GM12878 (cell line): ENCODE results near the gene RNF220. TPM values are rescaled to one million over a fixed set of nuclear protein-coding genes. Genes with fewer than 3 reads are reported as not detected.

ENCODE experiments used
- ATAC-seq: fragments of 200-7000 bp; cut with Tn5 transposase; 3 replicates; pipeline ENCODE4 v1.9.1; 2020; ENCODE audit warnings: mild to moderate bottlenecking, moderate library complexity
- BruUV-seq: library from RNA; stranded (reverse); fragments of 400-500 nt; replicated peaks from 2 replicates; lab custom pipeline; 2021; lab: Mats Ljungman, UMichigan
- CTCF ChIA-PET: fragments of 300-600 bp; sonication (Branson Sonifier 250); formaldehyde crosslinking; extraction: SDS; loops from one replicate; lab custom pipeline; 2021; ENCODE audit warnings: inconsistent platforms; lab: Yijun Ruan, JAX
- POLR2A ChIA-PET: fragments of 350-600 bp; formaldehyde crosslinking; extraction: SDS; loops from one replicate; lab custom pipeline; 2021; ENCODE audit warnings: inconsistent platforms; lab: Charles Lee
- RAD21 ChIA-PET: fragments of 300-600 bp; sonication (Branson Sonifier 250); formaldehyde crosslinking; loops from one replicate; lab custom pipeline; 2023; ENCODE audit warnings: antibody characterized with exemption; ENCODE audit not compliant: unreplicated experiment; lab: Charles Lee
- SMC1A ChIA-PET: fragments of 300-600 bp; sonication (Branson Sonifier 250); formaldehyde crosslinking; loops from one replicate; lab custom pipeline; 2023; ENCODE audit not compliant: unreplicated experiment, uncharacterized antibody; lab: Charles Lee
- DNase-seq: peaks from one replicate; pipeline ENCODE4 v3.0.0-alpha.2; 2011; ENCODE audit warnings: low read depth, low spot score
- FAIRE-seq: peaks from 3 replicates; lab custom pipeline; 2011; peaks lifted over from hg19 to GRCh38; lab: Jason Lieb, UNC
- H2AFZ ChIP-seq: 2 replicates; pipeline ENCODE4 v1.6.0; 2011; ENCODE audit warnings: low read depth, low read length, control low read depth; ENCODE audit not compliant: control insufficient read depth
- H3K27ac ChIP-seq: 2 replicates; pipeline ENCODE4 v1.5.1; 2011; ENCODE audit warnings: control low read depth; ENCODE audit not compliant: control insufficient read depth, insufficient read depth
- H3K27me3 ChIP-seq, 2 experiments: replicated peaks in 1 of 2; 2 replicates each; pipeline versions ENCODE4 v1.6.0 to v1.6.1; 2011; ENCODE audit warnings: low read length in 1 of 2; ENCODE audit not compliant: control insufficient read depth in 2 of 2, insufficient read depth in 2 of 2
- H3K36me3 ChIP-seq, 2 experiments: 2 replicates each; pipeline ENCODE4 v1.5.1; 2011; ENCODE audit warnings: low read length in 1 of 2; ENCODE audit not compliant: control insufficient read depth in 2 of 2, insufficient read depth in 2 of 2
- H3K4me1 ChIP-seq: 2 replicates; pipeline ENCODE4 v1.6.1; 2011; ENCODE audit warnings: mild to moderate bottlenecking, low read length, moderate library complexity, mixed read lengths; ENCODE audit not compliant: control insufficient read depth, insufficient read depth
- H3K4me2 ChIP-seq: 2 replicates; pipeline ENCODE4 v1.6.0; 2011; ENCODE audit warnings: control low read depth; ENCODE audit not compliant: control insufficient read depth, insufficient read depth
- H3K4me3 ChIP-seq: fragments of 200-600 bp; sonication (generic); 2 replicates; pipeline ENCODE4 v1.5.1; 2016
- H3K79me2 ChIP-seq: 2 replicates; pipeline ENCODE4 v1.6.0; 2011; ENCODE audit warnings: low read length; ENCODE audit not compliant: control insufficient read depth, insufficient read depth
- H3K9ac ChIP-seq: 2 replicates; pipeline ENCODE4 v1.8.0; 2011; ENCODE audit warnings: low read length, control low read depth, mixed read lengths; ENCODE audit not compliant: control insufficient read depth, insufficient read depth
- H3K9me3 ChIP-seq: replicated peaks from 3 replicates; pipeline ENCODE4 v1.5.1; 2011; ENCODE audit warnings: mild to moderate bottlenecking, low read length; ENCODE audit not compliant: control insufficient read depth, insufficient read depth
- H4K20me1 ChIP-seq: 2 replicates; pipeline ENCODE4 v1.6.0; 2011; ENCODE audit not compliant: control insufficient read depth, insufficient read depth
- ATF2 ChIP-seq: IDR thresholded peaks from 2 replicates; pipeline ENCODE4 v1.6.1; 2012; ENCODE audit warnings: low read length, inconsistent platforms
- ATF7 ChIP-seq: fragments of 450-650 bp; IDR thresholded peaks from 2 replicates; pipeline ENCODE4 v1.6.1; 2016; ENCODE audit warnings: low read depth, mild to moderate bottlenecking
- BRCA1 ChIP-seq: IDR thresholded peaks from 2 replicates; pipeline ENCODE4 v1.6.1; 2011; ENCODE audit warnings: low read depth, low read length, improper control_type of control experiment
- CEBPB ChIP-seq, 2 experiments: fragments of 150-350 bp in 1 of 2; IDR thresholded peaks; 2 replicates each; pipeline ENCODE4 v1.6.1; 2012 to 2014; ENCODE audit warnings: low read depth in 2 of 2, low read length in 2 of 2, borderline replicate concordance in 1 of 2, inconsistent platforms in 1 of 2
- CHD1 ChIP-seq: IDR thresholded peaks from 2 replicates; pipeline ENCODE4 v1.6.1; 2012; ENCODE audit warnings: low read depth, low read length, improper control_type of control experiment
- CUX1 ChIP-seq: IDR thresholded peaks from 2 replicates; pipeline ENCODE4 v1.6.1; 2012; ENCODE audit warnings: improper control_type of control experiment, low read depth, low read length; ENCODE audit not compliant: insufficient replicate concordance
- IKZF1 ChIP-seq: fragments of 450-650 bp; conservative IDR thresholded peaks from 2 replicates; pipeline ENCODE4 v1.6.1; 2017; ENCODE audit warnings: antibody characterized with exemption, mild to moderate bottlenecking
- NR2C1 ChIP-seq: fragments of 450-650 bp; IDR thresholded peaks from 2 replicates; pipeline ENCODE4 v1.6.1; 2017; ENCODE audit warnings: antibody characterized with exemption, mild to moderate bottlenecking, moderate library complexity
- POLR2AphosphoS5 ChIP-seq: IDR thresholded peaks from 2 replicates; pipeline ENCODE4 v1.6.1; 2011; ENCODE audit warnings: mild to moderate bottlenecking, low read length, inconsistent platforms
- RAD21 ChIP-seq: IDR thresholded peaks from 2 replicates; pipeline ENCODE4 v1.6.1; 2011; ENCODE audit warnings: mild to moderate bottlenecking, low read depth, low read length, moderate library complexity; ENCODE audit not compliant: insufficient read depth
- RELA ChIP-seq: fragments of 450-650 bp; IDR thresholded peaks from 2 replicates; pipeline ENCODE4 v1.8.0; 2014; ENCODE audit warnings: borderline replicate concordance; ENCODE audit not compliant: partially characterized antibody
- REST ChIP-seq: IDR thresholded peaks from 2 replicates; pipeline ENCODE4 v1.6.1; 2012; ENCODE audit warnings: mild to moderate bottlenecking, low read depth, low read length
- USF2 ChIP-seq: IDR thresholded peaks from 2 replicates; pipeline ENCODE4 v1.6.1; 2011; ENCODE audit warnings: low read depth, low read length, improper control_type of control experiment, borderline replicate concordance
- WGBS: methylation state at CpG from one replicate; pipeline ENCODE4 v1.1.6; 2016; ENCODE audit warnings: low lambda C conversion rate; ENCODE audit not compliant: insufficient replicate concordance, insufficient coverage; ENCODE audit errors: missing lambda C conversion rate; 5-methylcytosine and 5-hydroxymethylcytosine counted together
- in situ Hi-C: fragments of 300-500 bp; cut with MboI; formaldehyde crosslinking; loops from 9 replicates; pipeline ENCODE4 v1.14.3; 2018; ENCODE audit warnings: mixed read lengths
- intact Hi-C: fragments of 100-400 bp; cut with micrococcal nuclease; formaldehyde crosslinking; loops from one replicate; pipeline ENCODE4 v1.14.2; 2022; ENCODE audit not compliant: unreplicated experiment
- polyA plus RNA-seq, 11 experiments: library from polyadenylated mRNA; depleted of rRNA in 4 of 11; unstranded in 6 of 11; stranded (reverse) in 5 of 11; fragments of >200 nt; fragmentation: Nextera tagmentation in 4 of 11; fragmentation: Illumina TruSeq in 1 of 11; extraction: Ambion mirVana in 4 of 11; extraction: Trizol in 1 of 11; gene quantifications; 1 replicate in 1 of 11; 2 replicates in 10 of 11; pipeline versions ENCODE4 v1.2.1 to v1.2.3, GENCODE V29; 2011 to 2016; ENCODE audit warnings: inconsistent platforms in 2 of 11, missing spikeins in 2 of 11, low read depth in 1 of 11
- total RNA-seq, 4 experiments: library from RNA; depleted of rRNA in 3 of 4; stranded (reverse); fragments of >200 nt in 3 of 4; fragmentation: Illumina TruSeq in 1 of 4; extraction: Trizol in 1 of 4; gene quantifications; 2 replicates each; pipeline versions ENCODE4 v1.2.1 to v1.2.3, GENCODE V29; 2013 to 2021

Gene RNF220
- total and polyA plus RNA-seq, 10 of the 15 experiments (the other 5 are each of a cell fraction or from before 2014, with no cell fraction given): 4.6 to 84.1 (median 53.7) TPM

GRCh38 chr1:44543064-44543744 lies 138.1 kb downstream of the RNF220 start:
- H3K4me2 ChIP-seq: no peak overlapping the region
- no peak for TF ChIP-seq ATF7
- TF ChIP-seq RELA: no peak
- TF ChIP-seq CHD1: no peak
- no peak for TF ChIP-seq BRCA1
- no peak for TF ChIP-seq CEBPB (IDR thresholded peaks at IDR 0.05; ENCODE audit: borderline replicate concordance in 1 of 2, low read depth in 2 of 2, low read length in 2 of 2)
- no peak for TF ChIP-seq NR2C1
- no peak for TF ChIP-seq ATF2
- no peak for TF ChIP-seq POLR2AphosphoS5
- no peak for TF ChIP-seq USF2
- no peak for TF ChIP-seq IKZF1
- no peak for TF ChIP-seq RAD21
- no peak for TF ChIP-seq CUX1
- no peak for TF ChIP-seq REST

More at GRCh38 chr1:44543064-44543744, 138.1 kb downstream of the RNF220 start:
- H3K9ac ChIP-seq: no peak overlapping the region
- ChIA-PET POLR2A (no interaction called here), SMC1A (no interaction called here), RAD21 (no interaction called here), CTCF (no interaction called here)
- in situ Hi-C loops: no loop called here
- no peaks in the 10 kb centered on the region for H3K9me3 ChIP-seq
- H2AFZ ChIP-seq: no peak overlapping the region
- ATAC-seq: no peak
- peaks cover 3 to 9% of the 10 kb centered on the region in 2 experiments; a peak in 2 of 4 replicates for H3K27me3 ChIP-seq
- no peaks in the 10 kb centered on the region for H4K20me1 ChIP-seq
- no peak overlapping the region for H3K27ac ChIP-seq
- DNase-seq: no peak
- WGBS: 42% methylated on average over 10 of the region's 15 CpGs
- intact Hi-C loops: no loop called here
- BruUV-seq: no TSS peak
- H3K79me2 ChIP-seq: no peaks in the 10 kb centered on the region
- FAIRE-seq: no peak
- H3K4me3 ChIP-seq: no peak overlapping the region
- H3K4me1 ChIP-seq: no peaks in the 10 kb centered on the region
- H3K36me3 ChIP-seq: no peaks in the 10 kb centered on the region
